ENCODE results near the gene WDPCP. TPM values are rescaled to one million over a fixed set of nuclear protein-coding genes. Genes with fewer than 3 reads are reported as not detected.

The WDPCP gene
- total and polyA plus RNA-seq, 2 of the 8 experiments (the other 6 are each of a cell fraction or from before 2014, with no cell fraction given), result 9.3 to 25.8 TPM

- FAIRE-seq (no peak), DNase-seq (ENCODE audit: low read depth in 1 of 2, low spot score in 2 of 2) (no peak)
- Histone ChIP-seq H3K23ac (ENCODE audit: insufficient read length) (no peak overlapping the region), H2BK120ac (replicated peaks; ENCODE audit: low read depth, low read length) (no peak overlapping the region), H2AFZ (ENCODE audit: low read length) (no peak overlapping the region), H2BK5ac (ENCODE audit: low read depth, low read length) (no peak overlapping the region), H2BK20ac (ENCODE audit: low read length) (no peak overlapping the region), H3K27ac (ENCODE audit: low read depth, low read length) (no peak overlapping the region), H4K20me1 (replicated peaks in 1 of 2; ENCODE audit: control insufficient read depth in 1 of 2, insufficient read depth in 2 of 2, low read length in 2 of 2) (no peaks in the 10 kb centered on the region), H2BK12ac (ENCODE audit: low read depth, low read length) (no peak overlapping the region), H3K4me1 (replicated peaks in 1 of 4; ENCODE audit: control insufficient read depth in 3 of 4, insufficient read depth in 4 of 4, low read length in 3 of 4) (no peaks in the 10 kb centered on the region; a peak in 1 of 7 replicates), H3K18ac (ENCODE audit: extremely low read depth, low read length) (no peak overlapping the region), H3K4me3 (ENCODE audit: extremely low read depth in 1 of 4, insufficient read depth in 2 of 4, low read depth in 3 of 4, low read length in 4 of 4) (no peak overlapping the region), H3K36me3 (ENCODE audit: control insufficient read depth in 2 of 4, insufficient read depth in 4 of 4, low read length in 3 of 4) (no peaks in the 10 kb centered on the region), H3K14ac (ENCODE audit: insufficient read length) (no peak overlapping the region), H3K56ac (replicated peaks; ENCODE audit: insufficient read length, low read depth, low read length) (no peak overlapping the region), H3K4me2 (ENCODE audit: insufficient read depth in 1 of 2, low read depth in 2 of 2, low read length in 2 of 2) (no peak overlapping the region), H3K9ac (replicated peaks in 1 of 4; ENCODE audit: extremely low read depth in 1 of 4, low read depth in 3 of 4, low read length in 3 of 4) (no peak overlapping the region), H3K79me1 (ENCODE audit: low read depth, low read length) (no peaks in the 10 kb centered on the region), H4K5ac (ENCODE audit: insufficient read length, low read depth, low read length) (no peak overlapping the region), H4K91ac (replicated peaks; ENCODE audit: insufficient read length, low read length) (no peak overlapping the region), H3K23me2 (ENCODE audit: low read depth, low read length) (no peaks in the 10 kb centered on the region), H3K9me3 (ENCODE audit: insufficient read depth in 2 of 2, low read depth in 1 of 2, low read length in 1 of 2) (no peaks in the 10 kb centered on the region), H3K79me2 (ENCODE audit: control insufficient read depth in 1 of 2, insufficient read depth in 2 of 2, low read length in 2 of 2) (no peaks in the 10 kb centered on the region), H2BK15ac (ENCODE audit: low read length) (no peak overlapping the region), H3K4ac (replicated peaks; ENCODE audit: insufficient read length, low read depth, low read length) (no peak overlapping the region), H2AK5ac (ENCODE audit: low read depth, low read length) (no peak overlapping the region), H4K8ac (ENCODE audit: extremely low read depth, insufficient read depth, low read length) (no peak overlapping the region), H3K27me3 (replicated peaks in 1 of 4; ENCODE audit: control insufficient read depth in 3 of 4, extremely low read depth in 1 of 4, insufficient read depth in 3 of 4, low read length in 3 of 4) (no peaks in the 10 kb centered on the region)
- POLR2A ChIA-PET (ENCODE audit: partially characterized antibody), result interaction anchor here (0.6 kb wide), 1 partner anchor 423 kb away, joined by 3 read pairs; no protein-coding TSS in a partner anchor
- no peak for TF ChIP-seq KDM4A (IDR thresholded peaks at IDR 0.05; ENCODE audit: low read depth, low read length, severe bottlenecking)
- TF ChIP-seq, protein P1, sequence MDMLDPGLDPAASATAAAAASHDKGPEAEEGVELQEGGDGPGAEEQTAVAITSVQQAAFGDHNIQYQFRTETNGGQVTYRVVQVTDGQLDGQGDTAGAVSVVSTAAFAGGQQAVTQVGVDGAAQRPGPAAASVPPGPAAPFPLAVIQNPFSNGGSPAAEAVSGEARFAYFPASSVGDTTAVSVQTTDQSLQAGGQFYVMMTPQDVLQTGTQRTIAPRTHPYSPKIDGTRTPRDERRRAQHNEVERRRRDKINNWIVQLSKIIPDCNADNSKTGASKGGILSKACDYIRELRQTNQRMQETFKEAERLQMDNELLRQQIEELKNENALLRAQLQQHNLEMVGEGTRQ (IDR thresholded peaks at IDR 0.05; ENCODE audit: low read length), result no peak
- TF ChIP-seq TAF7 (optimal IDR thresholded peaks at IDR 0.05; ENCODE audit: borderline replicate concordance, low read depth, low read length), result no peak
- TF ChIP-seq SP2 (IDR thresholded peaks at IDR 0.05; ENCODE audit: low read length), result no peak
- no peak for TF ChIP-seq E2F6 (IDR thresholded peaks at IDR 0.05)
- no peak for TF ChIP-seq TEAD4 (IDR thresholded peaks at IDR 0.05; ENCODE audit: low read depth, low read length)
- TF ChIP-seq HDAC2 (IDR thresholded peaks at IDR 0.05; ENCODE audit: borderline replicate concordance in 1 of 2, low read depth in 2 of 2, low read length in 2 of 2), result no peak
- no peak for TF ChIP-seq JUND (IDR thresholded peaks at IDR 0.05; ENCODE audit: low read length)
- no peak for TF ChIP-seq CBX5 (IDR thresholded peaks at IDR 0.05; ENCODE audit: low read depth, low read length)
- no peak for TF ChIP-seq CEBPB (IDR thresholded peaks at IDR 0.05; ENCODE audit: low read depth, low read length)
- no peak for TF ChIP-seq YY1 (IDR thresholded peaks at IDR 0.05; ENCODE audit: low read depth, low read length)
- 81% methylated on average over 1 of the region's 1 CpG; no CpG with 5 or more reads in 1 of the 2 experiments for WGBS, 2 experiments (ENCODE audit: extremely low coverage in 1 of 2, insufficient coverage in 1 of 2, insufficient read length in 1 of 2, insufficient replicate concordance in 2 of 2, low coverage in 1 of 2, low lambda C conversion rate in 2 of 2, missing lambda C conversion rate in 1 of 2)
- CTCF ChIA-PET (ENCODE audit: partially characterized antibody), result interaction anchor here (2.9 kb wide), 1 partner anchor 13 kb away, joined by 22 read pairs; no protein-coding TSS in a partner anchor
Observed at GRCh38 chr2:63438181-63438580, 150.1 kb downstream of the WDPCP start.
